Colonic mucosa (tissue), 4 donors: Measurements from ENCODE around the gene PLA2G5. TPM values are rescaled to one million over a fixed set of nuclear protein-coding genes. Genes with fewer than 3 reads are reported as not detected.
"Not testable (repeated sequence)": the region's sequence is repeated elsewhere in the genome, so short reads cannot be mapped to it uniquely, and the experiment has no call there.

Source experiments
- DNase-seq: peaks from one replicate; pipeline ENCODE4 v3.0.0-alpha.2; 2020
- H3K27ac ChIP-seq: fragments of 200-600 bp; one replicate; pipeline ENCODE4 v1.8.0; 2021
- H3K27me3 ChIP-seq: fragments of 200-600 bp; one replicate; pipeline ENCODE4 v1.8.0; 2021
- H3K36me3 ChIP-seq: fragments of 200-600 bp; one replicate; pipeline ENCODE4 v1.8.0; 2021
- H3K4me1 ChIP-seq: fragments of 200-600 bp; one replicate; pipeline ENCODE4 v1.8.0; 2021; ENCODE audit warnings: mild to moderate bottlenecking
- H3K4me3 ChIP-seq: fragments of 200-600 bp; one replicate; pipeline ENCODE4 v1.8.0; 2021
- H3K9ac ChIP-seq, 2 donors: one replicate each; pipeline ENCODE4 v1.7.0; 2013; ENCODE audit warnings: control low read depth in 2 of 2, low read depth in 2 of 2, low read length in 2 of 2
- H3K9me3 ChIP-seq: fragments of 200-600 bp; one replicate; pipeline ENCODE4 v1.8.0; 2021
- intact Hi-C: fragments of 100-400 bp; cut with DNase I; formaldehyde crosslinking; loops from one replicate; pipeline ENCODE4 v1.14.1; 2022
- total RNA-seq, 2 donors: library from RNA; stranded (reverse); fragmentation: NEBNext Ultra II Directional in 1 of 2; extraction: Animal tissue kit (Norgen Biotek cat#: 25700) in 1 of 2; gene quantifications; one replicate each; pipeline ENCODE4 v1.2.1, GENCODE V29; 2021
- TF ChIP-seq, protein P1 (sequence below): fragments of 200-600 bp; IDR thresholded peaks from one replicate; pipeline ENCODE4 v1.8.0; 2022; ENCODE audit warnings: antibody characterized with exemption, mild to moderate bottlenecking
- donor health status: healthy.
- donor health status: DM: no; HTN: no; CAD: no.
- donor health status: DM: no; HTN: no; CAD: no.

Gene PLA2G5, protein sequence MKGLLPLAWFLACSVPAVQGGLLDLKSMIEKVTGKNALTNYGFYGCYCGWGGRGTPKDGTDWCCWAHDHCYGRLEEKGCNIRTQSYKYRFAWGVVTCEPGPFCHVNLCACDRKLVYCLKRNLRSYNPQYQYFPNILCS
- total RNA-seq: 1 to 10 TPM in 1 of 2 donors, not detected in 1; 1.8 TPM

DNA sequence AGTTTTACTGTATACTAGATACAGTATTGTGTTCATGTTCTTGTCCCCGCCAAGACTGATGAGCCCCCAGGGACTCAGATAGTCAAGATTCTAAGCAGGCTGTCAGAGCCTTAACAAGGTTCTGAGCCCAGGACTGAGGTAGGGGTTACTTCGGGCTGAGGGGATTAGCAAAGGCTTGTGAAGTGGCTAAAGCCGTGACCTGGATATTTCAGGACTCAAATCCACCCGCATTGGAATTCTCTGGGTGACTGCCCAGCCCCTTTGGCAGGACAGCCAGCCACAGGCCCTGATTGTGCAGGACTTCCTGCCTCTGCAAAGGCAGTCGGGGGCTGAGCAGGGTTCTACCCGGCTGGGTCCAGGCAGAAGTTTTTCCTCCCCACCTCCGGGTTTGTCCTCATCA, at the start of gene PLA2G5:
Gene PLA2G5, plus strand, starts transcription at position 321 of the 400 bp plus-strand sequence. CDS start 14,637 bp downstream, outside the sequence.
- Histone ChIP-seq H3K9ac (no peak within 1 kb of the TSS), H3K36me3 (no peaks in the 10 kb centered on the region), H3K9me3 (no peaks in the 10 kb centered on the region), H3K27ac (no peak within 1 kb of the TSS), H3K27me3 (no peaks in the 10 kb centered on the region), H3K4me3 (no peak within 1 kb of the TSS), H3K4me1 (no peaks in the 10 kb centered on the region)
- intact Hi-C loops: no loop called here
- TF ChIP-seq, protein P1, sequence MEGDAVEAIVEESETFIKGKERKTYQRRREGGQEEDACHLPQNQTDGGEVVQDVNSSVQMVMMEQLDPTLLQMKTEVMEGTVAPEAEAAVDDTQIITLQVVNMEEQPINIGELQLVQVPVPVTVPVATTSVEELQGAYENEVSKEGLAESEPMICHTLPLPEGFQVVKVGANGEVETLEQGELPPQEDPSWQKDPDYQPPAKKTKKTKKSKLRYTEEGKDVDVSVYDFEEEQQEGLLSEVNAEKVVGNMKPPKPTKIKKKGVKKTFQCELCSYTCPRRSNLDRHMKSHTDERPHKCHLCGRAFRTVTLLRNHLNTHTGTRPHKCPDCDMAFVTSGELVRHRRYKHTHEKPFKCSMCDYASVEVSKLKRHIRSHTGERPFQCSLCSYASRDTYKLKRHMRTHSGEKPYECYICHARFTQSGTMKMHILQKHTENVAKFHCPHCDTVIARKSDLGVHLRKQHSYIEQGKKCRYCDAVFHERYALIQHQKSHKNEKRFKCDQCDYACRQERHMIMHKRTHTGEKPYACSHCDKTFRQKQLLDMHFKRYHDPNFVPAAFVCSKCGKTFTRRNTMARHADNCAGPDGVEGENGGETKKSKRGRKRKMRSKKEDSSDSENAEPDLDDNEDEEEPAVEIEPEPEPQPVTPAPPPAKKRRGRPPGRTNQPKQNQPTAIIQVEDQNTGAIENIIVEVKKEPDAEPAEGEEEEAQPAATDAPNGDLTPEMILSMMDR: no peak
- peak; percentile 20 for DNase-seq

DNA sequence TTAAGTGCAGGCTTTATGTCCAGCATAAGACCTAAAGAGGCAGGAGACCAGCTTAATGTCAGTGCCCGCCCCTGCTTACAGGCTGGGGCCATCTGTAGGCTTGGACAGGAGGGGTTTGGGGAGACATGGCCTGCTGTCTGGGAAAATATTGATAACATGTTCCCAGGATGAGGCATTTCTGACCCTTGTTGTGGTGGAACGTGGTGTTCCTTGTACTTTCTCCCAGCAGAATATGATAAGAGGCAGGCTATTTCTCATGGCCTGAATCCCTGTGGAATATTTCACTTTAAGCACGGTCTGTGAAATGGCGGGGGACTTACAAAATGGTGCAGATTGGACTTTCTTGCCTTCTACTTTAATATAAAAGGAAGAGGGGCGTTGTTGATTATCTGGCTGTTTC, 41.9 kb upstream of the PLA2G5 start:
- Histone ChIP-seq H3K9ac (no peak overlapping the region), H3K27me3 (no peaks in the 10 kb centered on the region), H3K36me3 (no peaks in the 10 kb centered on the region), H3K27ac (no peak overlapping the region), H3K4me3 (no peak overlapping the region), H3K9me3 (no peaks in the 10 kb centered on the region), H3K4me1 (no peaks in the 10 kb centered on the region)
- TF ChIP-seq, protein P1: no peak
- intact Hi-C loops: no loop called here
- DNase-seq: no peak

DNA sequence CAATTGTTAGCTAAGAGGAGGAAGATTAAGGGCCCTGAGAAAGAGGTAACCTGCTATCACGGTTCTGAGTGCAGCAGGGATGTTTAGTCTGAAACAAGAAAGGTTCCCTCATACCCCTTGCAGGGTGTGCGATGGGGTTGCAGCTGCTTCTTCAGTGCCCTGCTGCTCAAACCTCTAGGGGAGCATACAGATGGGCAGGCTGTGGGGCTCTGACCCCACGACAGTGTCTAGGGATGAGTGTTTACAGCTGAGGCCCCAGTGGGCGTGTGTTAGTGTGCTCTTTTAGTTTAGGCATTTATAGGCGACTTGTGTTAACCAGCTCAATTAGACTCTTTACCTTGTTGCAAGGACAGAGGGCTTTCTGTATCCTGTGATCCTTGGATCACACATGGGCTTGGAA, 41.3 kb upstream of the PLA2G5 start:
- intact Hi-C loops: no loop called here
- no peaks in the 10 kb centered on the region for H3K36me3 ChIP-seq
- no peaks in the 10 kb centered on the region for H3K4me1 ChIP-seq
- TF ChIP-seq, protein P1: no peak
- no peak overlapping the region for H3K27ac ChIP-seq
- no peak for DNase-seq
- no peak overlapping the region for H3K9ac ChIP-seq
- no peaks in the 10 kb centered on the region for H3K9me3 ChIP-seq
- no peaks in the 10 kb centered on the region for H3K27me3 ChIP-seq
- H3K4me3 ChIP-seq: no peak overlapping the region

DNA sequence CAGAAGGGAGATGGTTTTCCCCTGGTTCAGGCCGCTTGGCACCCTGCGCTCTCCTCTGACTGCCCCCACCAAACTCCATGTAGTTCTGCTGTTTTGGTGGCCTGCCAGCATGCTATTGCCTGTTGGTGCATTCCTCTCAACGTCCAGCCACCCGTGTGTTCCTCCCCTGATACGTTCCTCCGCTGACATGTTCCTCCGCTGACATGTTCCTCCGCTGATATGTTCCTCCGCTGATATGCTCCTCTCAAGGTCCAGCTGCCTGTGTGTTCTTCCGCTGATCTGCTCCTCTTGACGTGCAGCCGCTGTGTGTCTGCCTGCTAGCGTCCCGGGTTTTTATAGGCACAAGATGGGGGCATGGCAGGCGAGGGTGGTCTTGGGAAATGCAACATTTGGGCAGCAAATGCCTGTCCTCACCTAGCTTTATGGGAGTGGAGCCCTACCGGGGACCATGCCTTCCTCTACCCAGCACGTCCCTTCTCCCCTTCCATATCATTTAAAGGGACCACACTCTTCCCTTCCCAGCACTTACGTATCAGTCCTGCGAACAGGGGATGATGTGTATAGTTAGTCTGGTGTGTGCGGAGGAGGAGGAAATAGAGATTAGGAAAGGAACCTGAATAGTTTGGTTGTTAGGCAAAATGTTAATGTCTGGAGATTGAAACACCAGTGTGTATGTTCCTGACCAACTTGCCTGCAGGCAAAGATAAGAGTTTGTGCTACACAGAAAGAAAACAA, 40.6 kb upstream of the PLA2G5 start:
- Histone ChIP-seq H3K9me3 (no peaks in the 10 kb centered on the region), H3K27ac (no peak overlapping the region), H3K4me1 (no peaks in the 10 kb centered on the region), H3K27me3 (no peaks in the 10 kb centered on the region), H3K36me3 (no peaks in the 10 kb centered on the region), H3K4me3 (no peak overlapping the region), H3K9ac (no peak overlapping the region)
- intact Hi-C loops: no loop called here
- TF ChIP-seq, protein P1: no peak
- DNase-seq: no peak

DNA sequence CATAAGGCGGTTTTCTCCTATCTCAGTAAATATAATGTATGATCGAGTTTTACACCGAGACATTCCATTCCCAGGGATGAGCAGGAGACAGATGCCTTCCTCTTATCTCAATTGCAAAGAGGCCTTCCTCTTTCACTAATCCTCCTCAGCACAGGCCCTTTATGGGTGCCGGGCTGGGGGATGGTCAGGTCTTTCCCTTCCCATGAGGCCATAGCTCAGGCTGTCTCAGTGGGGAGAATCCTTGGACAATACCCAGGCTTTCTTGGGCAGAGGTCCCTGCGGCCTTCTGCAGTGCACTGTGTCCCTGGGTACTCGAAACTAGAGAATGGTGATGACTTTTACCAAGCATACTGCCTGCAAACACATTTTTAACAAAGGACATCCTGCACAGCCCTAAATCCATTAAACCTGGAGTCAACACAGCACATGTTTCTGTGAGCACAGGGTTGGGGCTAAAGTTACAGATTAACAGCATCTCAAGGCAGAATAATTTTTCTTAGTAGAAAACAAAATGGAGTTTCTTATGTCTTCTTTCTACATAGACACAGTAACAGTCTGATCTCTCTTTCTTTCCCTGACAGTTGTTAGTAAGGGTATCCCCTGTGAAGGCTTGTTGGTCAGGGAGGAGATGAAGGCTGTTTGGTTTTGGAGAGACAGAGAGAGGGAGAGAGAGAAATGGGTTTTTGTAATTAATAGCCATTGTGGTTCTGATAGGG, 39.4 kb upstream of the PLA2G5 start:
- H3K4me1 ChIP-seq, H3K27ac ChIP-seq, H3K9ac ChIP-seq, H3K4me3 ChIP-seq, H3K27me3 ChIP-seq, intact Hi-C loops, DNase-seq, H3K9me3 ChIP-seq, H3K36me3 ChIP-seq: not testable (repeated sequence)
